Motor neuron (in vitro differentiated cells): ENCODE results near the gene SELPLG. TPM values are rescaled to one million over a fixed set of nuclear protein-coding genes. Genes with fewer than 3 reads are reported as not detected.
"Not testable (repeated sequence)": the region's sequence is repeated elsewhere in the genome, so short reads cannot be mapped to it uniquely, and the experiment has no call there.

Experiments
- ATAC-seq, 8 experiments: fragments of 200-7000 bp; cut with Tn5 transposase; replicated peaks in 6 of 8; 2 replicates each; pipeline ENCODE4 v1.8.0; 2021; ENCODE audit warnings: mild to moderate bottlenecking in 8 of 8, moderate library complexity in 8 of 8
- H3K27ac ChIP-seq, 2 donors: fragments of 250-450 bp; sonication (Bioruptor Pico); 2 replicates each; pipeline ENCODE4 v1.9.0; 2021; ENCODE audit warnings: antibody characterized with exemption in 2 of 2, mild to moderate bottlenecking in 2 of 2, moderate library complexity in 1 of 2
- H3K4me1 ChIP-seq, 2 donors: fragments of 250-450 bp; sonication (Bioruptor Pico); replicated peaks in 1 of 2; 2 replicates each; pipeline ENCODE4 v1.6.1; 2021; ENCODE audit warnings: antibody characterized with exemption in 2 of 2, mild to moderate bottlenecking in 2 of 2, moderate library complexity in 1 of 2
- H3K4me3 ChIP-seq, 5 donors: fragments of 250-450 bp; sonication (Bioruptor Pico); 2 replicates each; pipeline ENCODE4 v1.9.0; 2021; ENCODE audit warnings: antibody characterized with exemption in 5 of 5, mild to moderate bottlenecking in 5 of 5, moderate library complexity in 4 of 5
- WGBS, 10 experiments: fragments of 450-650 bp; shearing (Covaris generic); methylation state at CpG; one replicate each; pipeline ENCODE4 v1.0.0; 2022; 5-methylcytosine and 5-hydroxymethylcytosine counted together
- in situ Hi-C, 9 experiments: fragments of 400-800 bp; cut with MboI; loops; one replicate each; pipeline ENCODE4 v1.15.0; 2021; ENCODE audit warnings: low sequenced_read_pairs in 9 of 9, low pct_unique_long_range_greater_than_20kb in 2 of 9; ENCODE audit not compliant: unreplicated experiment in 9 of 9
- total RNA-seq, 8 experiments: library from RNA; unstranded; fragments of 300-600 nt; gene quantifications; 2 replicates each; pipeline versions ENCODE4 v1.2.3 to v1.2.4, GENCODE V29; 2022

The SELPLG gene
- total RNA-seq, 8 experiments from 2014 or later, result 0.38 to 4.7 (median 1.0) TPM

DNA sequence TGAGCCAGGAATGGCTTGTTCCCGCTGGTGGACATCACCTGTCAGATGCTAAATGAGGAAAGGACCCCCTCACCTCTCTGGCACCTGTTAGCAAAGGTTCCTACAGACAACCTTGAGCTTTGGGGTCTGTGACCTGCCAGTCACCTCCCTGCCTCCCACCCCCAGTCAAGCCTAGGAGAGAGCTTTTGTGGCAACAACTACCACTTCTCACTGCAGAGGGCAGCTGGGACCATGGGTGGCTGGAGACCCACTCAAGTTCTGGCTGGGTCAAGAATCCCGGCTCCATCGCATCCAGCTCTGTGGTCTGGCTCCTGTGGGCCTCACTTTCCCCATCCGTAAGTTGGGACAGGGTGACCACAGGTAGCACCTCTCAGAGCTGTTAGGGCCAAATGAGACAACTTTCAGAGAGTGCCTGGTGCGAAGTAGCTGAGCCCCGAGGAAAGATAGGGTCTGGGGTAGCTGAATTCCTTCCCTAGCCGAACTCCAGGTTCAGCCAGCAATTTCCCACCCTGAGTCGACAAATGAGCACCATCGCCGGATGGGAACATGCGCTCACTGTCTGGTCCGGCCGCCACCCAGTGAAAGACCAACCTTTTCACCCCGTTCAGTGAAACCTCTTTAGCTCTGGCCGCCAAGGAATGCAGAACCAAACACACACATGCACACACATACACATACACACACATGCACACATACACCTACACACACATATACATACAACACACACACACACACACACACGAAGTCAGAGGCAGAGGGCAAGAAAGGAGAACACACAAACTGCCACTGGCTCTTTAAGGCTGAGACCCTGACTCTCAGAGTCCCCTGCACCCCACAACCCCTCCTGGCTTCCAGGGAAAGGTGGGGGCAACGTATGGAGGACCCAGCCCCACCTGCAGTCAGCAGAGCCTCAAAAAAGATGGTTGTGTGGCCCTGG lies 37.7 kb downstream of the SELPLG start:
- no peak for ATAC-seq
- peaks cover 2 to 14% of the 10 kb centered on the region in 2 donors for H3K4me1 ChIP-seq
- in situ Hi-C loops, result no loop called here
- no peak overlapping the region for H3K27ac ChIP-seq
- H3K4me3 ChIP-seq, result no peak overlapping the region
- WGBS, 10 experiments, result 0 to 96% (median 58%) methylated on average over 1 to 12 of the region's 17 CpGs; no CpG with 5 or more reads in 2 of the 10 experiments

DNA sequence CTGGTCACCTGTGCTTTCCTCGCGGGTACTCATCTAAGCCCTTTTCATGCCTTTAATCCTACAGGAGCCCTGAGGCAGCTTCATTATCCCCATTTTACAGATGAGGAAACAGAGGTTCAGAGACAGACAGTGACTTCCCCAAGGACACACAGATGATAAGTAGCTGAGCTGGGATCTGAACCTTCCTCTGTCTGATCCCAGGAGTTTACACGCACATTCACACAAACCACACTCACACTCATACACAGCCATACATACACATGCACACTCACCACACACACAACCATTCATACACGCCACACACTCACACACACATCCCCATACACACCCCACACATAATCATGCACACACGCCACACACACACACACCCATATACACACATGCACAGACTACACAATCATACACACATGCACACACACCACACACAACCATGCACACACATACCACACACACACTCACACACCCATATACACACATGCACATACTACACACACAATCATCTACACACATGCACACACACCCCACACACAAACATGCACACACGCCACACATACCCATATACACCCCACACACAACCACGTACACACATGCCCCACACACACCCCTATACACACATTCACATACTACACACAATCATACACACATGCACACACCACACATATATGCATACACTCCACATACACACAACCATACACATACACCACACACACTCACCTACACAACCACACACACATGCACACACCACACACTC lies 38.6 kb downstream of the SELPLG start:
- 72 to 100% (median 94%) methylated on average over 2 to 6 of the region's 7 CpGs; no CpG with 5 or more reads in 1 of the 10 experiments for WGBS, 10 experiments
- in situ Hi-C loops, result no loop called here
- Histone ChIP-seq H3K27ac (no peak overlapping the region), H3K4me3 (no peak overlapping the region), H3K4me1 (peaks cover 2 to 14% of the 10 kb centered on the region in 2 donors)
- ATAC-seq, result no peak

DNA sequence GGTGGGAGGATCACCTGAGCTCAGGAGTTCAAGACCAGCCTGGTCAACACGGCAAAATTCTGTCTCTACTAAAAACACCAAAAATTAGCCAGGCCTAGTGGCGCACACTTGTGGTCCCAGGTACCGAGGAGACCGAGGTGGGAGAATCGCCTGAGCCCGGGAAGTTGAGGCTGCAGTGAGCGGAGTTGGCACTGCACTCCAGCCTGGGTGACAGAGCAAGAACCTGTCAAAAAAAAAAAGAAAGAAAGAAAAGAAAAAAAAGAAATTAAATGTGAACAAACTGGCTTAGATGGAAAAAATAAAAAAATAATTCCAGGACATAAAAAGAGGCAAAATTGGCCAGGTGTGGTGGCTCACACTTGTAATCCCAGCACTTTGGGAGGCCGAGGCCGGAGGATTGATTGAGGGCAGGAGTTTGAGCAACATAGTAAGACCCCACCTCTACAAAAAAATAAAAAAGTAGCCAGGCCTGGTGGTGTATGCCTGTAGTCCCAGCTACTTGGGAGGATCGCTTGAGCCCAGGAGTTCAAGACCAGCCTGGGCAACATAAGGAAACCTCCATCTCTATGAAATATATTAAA lies 39.3 kb downstream of the SELPLG start:
- in situ Hi-C loops, result no loop called here
- no peak for ATAC-seq
- WGBS, 10 experiments, result 84 to 100% (median 97%) methylated on average over 3 to 10 of the region's 10 CpGs; no CpG with 5 or more reads in 1 of the 10 experiments
- H3K4me1 ChIP-seq, result peaks cover 2 to 14% of the 10 kb centered on the region in 2 donors
- no peak overlapping the region for H3K27ac ChIP-seq
- H3K4me3 ChIP-seq, result no peak overlapping the region

- in situ Hi-C loops, result no loop called here
- Histone ChIP-seq H3K4me1 (peaks cover 2 to 15% of the 10 kb centered on the region in 2 donors), H3K27ac (no peak overlapping the region), H3K4me3 (no peak overlapping the region)
- 93 to 100% (median 100%) methylated on average over 1 to 4 of the region's 25 CpGs; no CpG with 5 or more reads in 2 of the 10 experiments for WGBS, 10 experiments
- no peak for ATAC-seq
Measured at GRCh38 chr12:108592033-108592909, 41.4 kb downstream of the SELPLG start.

- no peak overlapping the region for H3K4me3 ChIP-seq
- WGBS, 10 experiments, result 17 to 100% (median 50%) methylated on average over 1 to 9 of the region's 22 CpGs; no CpG with 5 or more reads in 4 of the 10 experiments
- in situ Hi-C loops, result no loop called here
- ATAC-seq, result no peak
- H3K27ac ChIP-seq, result no peak overlapping the region
- peaks cover 2 to 15% of the 10 kb centered on the region in 2 donors for H3K4me1 ChIP-seq
Measured at GRCh38 chr12:108591267-108591980, 42.3 kb downstream of the SELPLG start.

- H3K27ac ChIP-seq, ATAC-seq, in situ Hi-C loops, H3K4me3 ChIP-seq: not testable (repeated sequence)
- peaks cover 2 to 15% of the 10 kb centered on the region in 2 donors for H3K4me1 ChIP-seq
- WGBS, 10 experiments, result 88 to 100% (median 89%) methylated on average over 2 to 7 of the region's 9 CpGs; no CpG with 5 or more reads in 5 of the 10 experiments
Measured at GRCh38 chr12:108590463-108590862, 43.2 kb downstream of the SELPLG start.

GRCh38 chr12:108589840-108590229 lies 43.9 kb downstream of the SELPLG start:
- in situ Hi-C loops, result no loop called here
- H3K4me3 ChIP-seq, result no peak overlapping the region
- H3K4me1 ChIP-seq, result peaks cover 2 to 15% of the 10 kb centered on the region in 2 donors
- no peak overlapping the region for H3K27ac ChIP-seq
- WGBS, 10 experiments, result 80 to 100% (median 100%) methylated on average over 1 of the region's 7 CpGs; no CpG with 5 or more reads in 6 of the 10 experiments
- no peak for ATAC-seq

DNA sequence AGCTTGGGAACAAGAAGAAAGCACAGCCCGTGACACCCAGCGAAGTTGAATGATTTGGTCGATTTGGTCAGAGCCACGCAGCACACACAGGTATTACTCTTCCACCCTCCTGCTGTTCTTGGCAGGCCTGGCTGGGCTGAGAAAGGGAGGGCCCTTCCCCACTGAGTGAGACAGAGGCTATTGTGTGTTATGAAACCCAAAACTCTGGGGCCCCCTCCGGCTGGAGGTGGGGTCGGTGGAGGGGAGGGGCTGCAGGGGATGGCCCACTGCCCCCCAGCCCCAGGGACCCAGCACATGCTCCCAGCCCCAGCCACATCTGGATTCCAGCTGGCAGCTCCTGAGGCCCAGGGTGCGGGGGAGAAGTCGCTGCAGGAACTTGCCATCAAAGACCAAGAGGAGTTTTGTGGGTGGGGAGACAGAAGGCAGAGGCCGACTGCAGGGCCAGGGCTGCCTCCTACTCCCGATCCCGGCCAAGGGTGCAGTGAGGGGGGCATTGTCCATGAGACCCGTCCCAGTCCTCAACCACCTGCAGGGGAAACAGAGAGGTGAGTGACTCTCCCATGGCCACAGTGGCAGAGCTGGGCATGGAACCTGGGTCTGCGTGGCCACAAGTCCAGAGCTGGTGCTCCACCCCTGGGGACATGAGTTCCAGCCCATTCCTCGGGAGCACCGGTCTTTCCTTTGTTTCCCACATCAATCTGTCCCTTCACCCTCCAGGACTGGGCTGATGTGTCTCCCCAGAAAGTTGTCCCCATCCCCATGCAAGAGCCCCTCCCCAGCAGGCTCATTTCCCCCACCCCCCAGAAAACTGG lies 44.5 kb downstream of the SELPLG start:
- H3K4me3 ChIP-seq, result no peak overlapping the region
- no peak overlapping the region for H3K27ac ChIP-seq
- peak in 6 of 8 experiments; percentile 10 to 78 (median 51) for ATAC-seq
- H3K4me1 ChIP-seq, result peaks cover 2 to 15% of the 10 kb centered on the region in 2 donors
- 7 to 62% (median 24%) methylated on average over 1 to 5 of the region's 15 CpGs; no CpG with 5 or more reads in 4 of the 10 experiments for WGBS, 10 experiments
- in situ Hi-C loops, result no loop called here

GRCh38 chr12:108587826-108588225 lies 45.9 kb downstream of the SELPLG start:
- Histone ChIP-seq H3K4me3 (no peak overlapping the region), H3K4me1 (peaks cover 0 to 7% of the 10 kb centered on the region in 2 donors), H3K27ac (no peak overlapping the region)
- ATAC-seq, result no peak
- 100% methylated on average over 1 of the region's 4 CpGs; no CpG with 5 or more reads in 7 of the 10 experiments for WGBS, 10 experiments
- in situ Hi-C loops, result no loop called here

GRCh38 chr12:108586306-108586705 lies 47.4 kb downstream of the SELPLG start:
- in situ Hi-C loops, result no loop called here
- ATAC-seq, result no peak
- Histone ChIP-seq H3K4me1 (peaks cover 0 to 7% of the 10 kb centered on the region in 2 donors), H3K27ac (no peak overlapping the region), H3K4me3 (no peak overlapping the region)
- 76 to 100% (median 88%) methylated on average over 1 to 9 of the region's 11 CpGs; no CpG with 5 or more reads in 2 of the 10 experiments for WGBS, 10 experiments

DNA sequence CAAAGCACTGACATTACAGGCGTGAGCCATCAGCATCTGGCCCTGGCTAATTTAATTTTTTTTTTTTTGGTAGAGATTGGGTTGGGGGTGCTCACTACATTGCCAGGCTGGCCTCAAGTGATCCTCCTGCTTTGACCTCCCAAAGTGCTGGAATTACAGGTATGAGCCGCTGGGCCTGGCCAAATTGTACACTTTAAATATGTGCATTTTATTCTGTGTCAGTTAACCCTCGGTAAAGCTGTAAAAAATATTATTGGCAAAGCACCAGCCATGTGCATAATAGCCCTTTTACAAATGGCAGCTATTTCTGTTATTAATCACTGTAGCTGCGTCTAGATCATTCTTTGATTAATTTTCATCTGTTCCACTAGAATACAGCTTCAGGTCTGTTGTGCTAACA lies 47.8 kb downstream of the SELPLG start:
- ATAC-seq, result peak in 3 of 8 experiments; percentile 17 to 58 (median 18)
- in situ Hi-C loops, result no loop called here
- WGBS, 10 experiments, result 0 to 100% (median 71%) methylated on average over 1 to 4 of the region's 4 CpGs; no CpG with 5 or more reads in 1 of the 10 experiments
- Histone ChIP-seq H3K27ac (no peak overlapping the region), H3K4me1 (peaks cover 0 to 7% of the 10 kb centered on the region in 2 donors), H3K4me3 (no peak overlapping the region)
